ENCODE results near the gene CACTIN.
"Not testable (repeated sequence)": the region's sequence is repeated elsewhere in the genome, so short reads cannot be mapped to it uniquely, and the experiment has no call there.

Gene CACTIN

GRCh38 chr19:3626473-3627350, at the start of gene CACTIN:
CACTIN (minus strand) TSS chr19:3626790; CDS start chr19:3626762, 28 bp downstream.
- DNase-seq (ENCODE audit: low read depth in 2 of 2): peak; percentile 97 to 99

GRCh38 chr19:3674784-3675543, 48.4 kb upstream of the CACTIN start:
- DNase-seq (ENCODE audit: low read depth in 2 of 2): no peak

DNA sequence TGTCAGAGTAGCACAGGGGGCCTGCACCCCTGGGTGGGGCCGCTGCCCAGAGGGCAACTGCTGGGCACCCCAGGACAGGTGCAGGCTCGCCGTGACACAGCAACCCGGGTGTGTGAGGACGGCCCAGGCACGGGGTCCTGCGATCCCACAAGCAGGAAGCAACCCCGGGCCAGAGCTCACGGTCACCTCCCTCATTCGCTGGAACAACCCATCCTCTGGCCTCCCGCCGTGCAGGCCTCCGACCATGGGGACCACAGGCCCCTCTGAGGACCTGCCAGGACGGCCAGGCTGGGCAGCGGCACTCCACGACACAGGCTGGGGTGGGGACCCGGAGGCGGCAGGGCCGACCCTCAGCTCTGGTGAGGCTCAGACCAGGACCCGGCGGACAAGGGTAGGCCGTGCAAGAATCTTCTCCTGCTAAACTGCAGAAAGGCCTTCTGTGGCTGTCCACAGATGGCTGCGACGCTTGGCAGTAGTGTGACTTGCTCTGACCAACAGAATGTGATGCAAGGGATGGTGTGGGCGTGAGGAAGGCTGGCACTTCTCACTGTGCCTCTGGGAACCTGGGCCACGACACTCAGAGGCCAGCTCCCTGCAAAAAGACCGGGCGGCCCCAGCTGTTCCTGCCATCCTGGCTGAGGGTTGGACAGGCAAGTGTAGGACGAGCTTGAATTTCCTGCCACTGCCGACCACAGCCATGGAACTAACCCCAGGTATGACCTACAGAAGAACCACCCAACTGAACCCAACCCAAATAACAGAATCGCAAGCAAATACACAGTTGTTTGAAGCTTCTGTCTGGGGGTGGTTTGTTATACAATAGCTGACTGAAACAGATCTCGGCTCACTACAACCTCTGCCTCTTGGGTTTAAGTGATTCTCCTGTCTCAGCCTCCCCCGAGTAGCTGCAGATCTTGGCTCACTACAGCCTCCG, 47.2 kb upstream of the CACTIN start:
- no peak for DNase-seq (ENCODE audit: low read depth in 2 of 2)

GRCh38 chr19:3672993-3673392, 46.4 kb upstream of the CACTIN start:
- DNase-seq (ENCODE audit: low read depth in 2 of 2): no peak

DNA sequence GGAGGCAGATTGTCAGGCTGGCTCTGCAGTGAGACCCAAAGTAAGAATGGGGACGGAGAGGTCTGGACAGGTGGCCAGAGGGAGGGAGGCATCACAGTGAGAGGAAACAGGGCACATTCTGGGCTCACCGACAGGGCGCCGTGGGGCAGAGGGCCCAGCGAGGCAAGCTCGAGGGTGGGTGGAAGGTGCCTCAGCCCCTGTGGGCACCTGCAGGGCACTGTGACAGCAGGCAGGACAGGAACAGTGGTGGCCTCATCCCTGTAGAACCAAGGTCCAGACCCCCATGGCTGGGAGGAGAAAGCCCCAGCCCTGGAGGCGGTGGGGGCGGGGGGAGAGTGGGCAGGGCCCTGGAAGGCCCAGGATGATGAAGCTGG, 46.0 kb upstream of the CACTIN start:
- no peak for DNase-seq (ENCODE audit: low read depth in 2 of 2)

DNA sequence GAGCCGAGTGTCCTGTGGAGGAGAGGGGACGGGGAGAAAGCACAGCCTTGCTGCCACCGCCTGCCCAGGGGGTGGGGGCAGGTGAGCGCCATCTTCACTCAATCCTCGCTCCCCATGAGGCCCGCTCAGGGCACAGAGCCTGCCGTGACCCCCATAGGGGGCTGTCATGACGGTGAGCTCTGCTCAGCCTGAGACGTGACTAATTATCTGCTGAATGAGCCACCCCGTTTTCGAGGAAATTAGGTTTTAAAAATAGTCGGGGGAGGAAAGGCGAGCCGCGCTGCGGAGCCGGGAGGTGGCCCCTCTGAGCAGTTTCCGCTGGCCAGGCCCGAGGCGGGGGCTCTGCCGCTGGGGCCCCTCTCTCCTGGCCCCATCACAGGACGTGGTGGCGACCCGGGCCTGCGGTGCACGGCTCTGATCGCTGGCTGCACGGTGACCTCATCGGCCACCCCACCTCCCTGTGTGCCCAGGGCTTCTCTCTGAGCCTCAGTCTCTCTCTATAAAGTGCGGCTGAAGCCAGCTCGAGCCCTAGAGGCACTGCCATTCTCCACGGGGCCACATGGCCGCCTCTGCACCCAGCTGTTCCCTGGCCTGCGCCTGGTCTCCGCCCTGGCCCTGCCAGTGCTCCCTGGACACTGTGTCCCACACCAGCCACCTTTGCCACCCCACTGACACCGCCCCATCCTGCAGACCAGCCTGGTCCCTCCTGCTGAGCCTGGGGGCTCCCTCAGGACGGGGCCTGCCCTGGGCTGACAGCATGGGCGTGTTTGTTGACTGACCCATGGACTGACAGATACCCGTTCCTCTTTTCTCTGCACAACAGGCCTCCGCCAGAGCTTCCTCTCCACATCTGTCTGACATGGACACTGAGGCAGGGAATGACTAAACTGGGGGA, 45.3 kb upstream of the CACTIN start:
- DNase-seq (ENCODE audit: low read depth in 2 of 2): no peak

GRCh38 chr19:3670796-3671679, 44.4 kb upstream of the CACTIN start:
- DNase-seq (ENCODE audit: low read depth in 2 of 2): peak in 1 of 2 experiments; percentile 32

GRCh38 chr19:3669947-3670795, 43.6 kb upstream of the CACTIN start:
- DNase-seq (ENCODE audit: low read depth in 2 of 2): no peak

- DNase-seq (ENCODE audit: low read depth in 2 of 2): no peak
These were observed 42.7 kb upstream of the CACTIN start for GRCh38 chr19:3669082-3669946.

GRCh38 chr19:3668331-3669081, 41.9 kb upstream of the CACTIN start:
- DNase-seq (ENCODE audit: low read depth in 2 of 2): no peak

DNA sequence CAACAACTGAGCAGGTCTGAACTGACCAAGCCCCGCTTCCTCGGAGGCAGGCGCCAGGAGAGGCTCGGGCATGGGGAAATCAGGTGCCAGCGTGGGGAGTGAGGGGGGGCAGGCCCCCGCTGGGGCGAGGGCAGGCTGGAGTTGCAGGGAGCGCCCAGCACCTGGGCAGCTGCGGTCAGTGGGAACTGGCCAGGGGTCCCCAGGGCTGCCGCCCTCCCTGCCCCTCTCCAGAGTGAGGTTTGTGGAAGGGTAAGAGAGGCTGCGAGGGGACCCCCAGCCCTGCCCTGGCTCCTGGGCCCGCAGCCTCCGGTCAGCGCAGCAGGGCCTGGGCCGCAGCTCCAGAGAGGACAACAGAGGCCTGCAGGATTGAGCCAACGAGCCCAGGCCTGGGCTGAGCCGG, 41.2 kb upstream of the CACTIN start:
- no peak for DNase-seq (ENCODE audit: low read depth in 2 of 2)

DNA sequence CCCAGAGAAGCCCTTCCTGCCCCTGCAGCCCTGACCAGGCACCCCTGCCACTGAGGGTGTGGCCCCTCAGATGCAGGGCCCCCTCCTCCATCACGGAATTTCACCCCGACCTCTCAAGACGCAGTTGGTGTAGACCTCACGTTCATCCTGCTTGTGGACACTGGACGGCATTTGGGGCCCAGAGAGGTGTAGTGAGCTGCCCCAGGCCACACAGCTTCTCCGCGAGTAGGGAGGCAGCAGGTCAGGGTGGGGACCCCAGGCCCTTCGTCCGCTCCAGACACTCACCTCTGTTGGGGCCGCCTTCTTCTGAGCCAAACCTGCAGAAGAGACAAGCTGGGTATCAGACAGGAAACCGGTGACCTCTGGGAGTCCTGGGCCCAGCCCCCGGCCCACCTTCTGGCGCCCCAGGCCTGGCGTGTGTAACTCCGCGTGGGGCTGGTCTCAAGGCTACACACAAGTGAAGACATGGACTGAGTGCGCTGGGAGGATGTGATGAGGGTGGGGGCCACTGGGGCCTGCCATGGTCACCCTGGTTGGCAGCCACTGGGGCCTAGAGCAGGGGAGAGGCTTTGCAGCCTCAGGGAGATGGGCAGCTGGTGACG, 40.5 kb upstream of the CACTIN start:
- DNase-seq (ENCODE audit: low read depth in 2 of 2): no peak

DNA sequence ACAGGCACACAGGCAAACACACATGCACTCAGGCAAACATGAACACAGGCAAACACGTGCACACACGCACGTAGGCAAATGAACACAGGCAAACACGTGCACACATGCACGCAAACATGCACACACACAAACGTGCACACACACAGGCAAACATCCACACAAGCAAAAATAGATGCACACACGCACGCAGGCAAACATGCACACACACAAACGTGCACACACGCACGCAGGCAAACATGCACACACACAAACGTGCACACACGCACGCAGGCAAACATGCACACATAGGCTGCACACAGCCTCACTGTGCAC, 39.9 kb upstream of the CACTIN start:
- DNase-seq (ENCODE audit: low read depth in 2 of 2): not testable (repeated sequence)

DNA sequence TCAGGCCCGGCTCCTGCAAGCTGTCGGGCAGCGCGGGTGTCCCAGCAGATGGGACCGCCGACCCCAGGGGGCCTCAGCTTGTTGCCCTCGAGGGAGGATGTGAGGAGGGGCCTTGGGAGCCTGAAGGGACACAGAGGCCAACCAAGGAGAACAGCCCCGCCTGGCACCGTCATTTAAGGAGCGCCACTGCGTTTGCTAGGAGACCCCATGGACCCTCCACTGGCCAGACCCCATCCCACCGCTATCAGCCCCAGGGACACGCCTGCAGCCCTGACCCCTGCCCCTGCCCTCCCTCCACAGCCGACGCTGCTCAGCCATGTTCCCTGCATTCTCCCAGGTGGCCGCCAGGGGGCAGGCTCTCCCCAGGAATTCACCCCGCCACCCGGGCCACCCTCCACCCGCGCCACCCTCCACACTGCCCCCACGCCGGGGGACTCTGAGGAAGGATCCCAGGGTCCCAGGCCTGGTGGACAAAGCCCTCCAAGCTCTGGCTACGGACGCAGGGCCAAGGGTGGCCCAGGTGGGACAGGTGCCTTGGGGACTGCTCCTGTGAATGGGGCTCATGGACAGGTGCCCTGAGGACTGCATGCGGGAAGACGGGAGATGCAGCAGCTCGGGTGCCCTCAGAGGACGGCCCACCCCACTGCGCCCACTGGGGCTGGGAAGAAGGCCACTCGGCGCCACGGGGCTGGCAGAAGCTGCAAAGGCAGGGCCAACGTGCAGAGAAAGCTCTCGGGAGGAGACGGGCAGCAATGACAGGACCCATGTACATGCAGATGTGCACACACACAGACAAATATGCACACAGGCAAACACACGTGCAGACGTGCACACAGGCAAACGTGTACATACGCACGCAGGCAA, 39.3 kb upstream of the CACTIN start:
- DNase-seq (ENCODE audit: low read depth in 2 of 2): peak; percentile 53 to 66

DNA sequence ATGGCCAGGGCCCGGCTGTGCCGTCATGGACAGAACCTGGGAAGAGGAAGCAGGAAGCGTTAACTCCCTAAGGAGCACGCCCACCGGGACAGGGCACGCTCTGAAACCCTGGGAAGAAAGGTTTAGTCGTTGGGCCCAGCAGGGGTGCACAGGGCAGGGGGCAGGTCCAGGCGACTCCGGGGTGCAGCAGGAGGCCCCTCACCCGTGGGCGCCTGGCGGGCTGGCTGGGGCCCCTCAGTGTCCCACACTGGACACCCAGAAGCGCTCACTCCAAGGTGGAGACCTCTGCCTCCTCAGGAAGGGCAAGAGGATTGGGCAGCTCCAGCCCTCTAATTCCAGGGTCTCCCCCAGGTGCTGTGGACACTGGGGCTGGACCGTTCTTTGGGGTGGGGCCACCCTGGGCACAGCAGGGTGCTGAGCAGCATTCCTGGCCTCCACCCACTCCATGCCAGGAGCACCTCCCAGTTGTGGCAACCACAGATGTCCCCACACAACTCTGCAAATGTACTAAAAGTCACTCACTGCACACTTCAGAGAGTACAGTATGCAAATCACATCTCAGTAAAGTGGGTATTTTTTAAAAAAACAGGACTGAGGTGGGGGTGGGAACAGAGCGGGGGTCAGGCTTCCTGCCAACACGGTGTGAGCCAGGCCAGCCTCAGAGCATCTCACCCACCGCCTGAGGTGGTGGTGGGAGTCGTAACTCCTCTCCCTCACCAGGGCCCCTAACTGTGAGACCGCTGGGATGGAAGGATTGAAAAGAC, 38.5 kb upstream of the CACTIN start:
- DNase-seq (ENCODE audit: low read depth in 2 of 2): no peak

Data from stimulated activated CD4-positive, alpha-beta T cell treated with anti-CD3 and anti-CD28 coated beads, Interleukin-12 subunit alpha, Interleukin-12 subunit beta, amount 100 ng/mL, for 24 hours (primary cell).